GM23338 (cell line): ENCODE data around the gene ANKK1.

ENCODE experiments used
- CREB1 ChIP-seq: fragments of 250-450 bp; sonication (Bioruptor Pico); IDR thresholded peaks from 2 replicates; pipeline ENCODE4 v1.5.0; 2020; ENCODE audit warnings: low read depth, mild to moderate bottlenecking, moderate library complexity
- CTCF ChIP-seq, 2 experiments: fragments of 200-600 bp in 1 of 2; sonication (generic) in 1 of 2; conservative IDR thresholded peaks; 2 replicates each; pipeline versions ENCODE4 v1.5.1 to v1.6.1; 2016 to 2017; ENCODE audit warnings: antibody characterized with exemption in 2 of 2, low read depth in 2 of 2, mild to moderate bottlenecking in 2 of 2, moderate library complexity in 1 of 2
- ETS1 ChIP-seq: IDR thresholded peaks from 2 replicates; pipeline ENCODE4 v1.6.1; 2016; ENCODE audit warnings: antibody characterized with exemption
- EZH2 ChIP-seq: fragments of 200-600 bp; sonication (generic); IDR thresholded peaks from one replicate; pipeline ENCODE4 v1.8.0; 2017; ENCODE audit warnings: antibody characterized with exemption, mild to moderate bottlenecking, low read depth; ENCODE audit not compliant: unreplicated experiment
- EZH2phosphoT487 ChIP-seq: fragments of 200-600 bp; sonication (generic); IDR thresholded peaks from one replicate; pipeline ENCODE4 v1.8.1; 2018; ENCODE audit warnings: antibody characterized with exemption; ENCODE audit not compliant: unreplicated experiment
- JUNB ChIP-seq: IDR thresholded peaks from one replicate; pipeline ENCODE4 v1.6.1; 2016; ENCODE audit warnings: antibody characterized with exemption; ENCODE audit not compliant: unreplicated experiment
- NANOG ChIP-seq: IDR thresholded peaks from 2 replicates; pipeline ENCODE4 v1.6.1; 2016; ENCODE audit warnings: antibody characterized with exemption, borderline replicate concordance
- POLR2AphosphoS5 ChIP-seq: IDR thresholded peaks from 2 replicates; pipeline ENCODE4 v1.6.1; 2016; ENCODE audit warnings: antibody characterized with exemption, low read depth
- REST ChIP-seq: IDR thresholded peaks from one replicate; pipeline ENCODE4 v1.6.1; 2018; ENCODE audit warnings: antibody characterized with exemption; ENCODE audit not compliant: unreplicated experiment
- STAT1 ChIP-seq: IDR thresholded peaks from one replicate; pipeline ENCODE4 v1.6.1; 2016; ENCODE audit warnings: antibody characterized with exemption; ENCODE audit not compliant: unreplicated experiment
- ZNF331 ChIP-seq: fragments of 250-450 bp; sonication (Bioruptor Pico); IDR thresholded peaks from 2 replicates; pipeline ENCODE4 v1.5.0; 2020; ENCODE audit warnings: low read depth, mild to moderate bottlenecking, moderate library complexity
- ZNF462 ChIP-seq: fragments of 250-450 bp; sonication (Bioruptor Pico); IDR thresholded peaks from 2 replicates; pipeline ENCODE4 v1.5.0; 2020; ENCODE audit warnings: mild to moderate bottlenecking, moderate library complexity

- TF ChIP-seq EZH2 (no peak), CTCF (conservative IDR thresholded peaks at IDR 0.05; ENCODE audit: low read depth in 2 of 2) (no peak), EZH2phosphoT487 (no peak), ZNF462 (CRISPR knock-in tag) (no peak), POLR2AphosphoS5 (no peak), REST (no peak), CREB1 (CRISPR knock-in tag) (no peak), NANOG (no peak), JUNB (no peak), ZNF331 (no peak), STAT1 (no peak), ETS1 (no peak)
Observed at GRCh38 chr11:113426686-113427085, 39.1 kb downstream of the ANKK1 start.
